ENCODE measurements around the gene GSE1. TPM values are rescaled to one million over a fixed set of nuclear protein-coding genes. Genes with fewer than 3 reads are reported as not detected.

The GSE1 gene
- total RNA-seq, 4 donors from 2014 or later, result 100 to 139 (median 120) TPM

- H3K27ac ChIP-seq, result no peak overlapping the region
- peaks cover 6 to 33% (median 19%) of the 10 kb centered on the region in 4 donors for H3K4me1 ChIP-seq
- in situ Hi-C loops (cut with MboI; ENCODE audit: low pct_ligation_motif_present in 1 of 4, low pct_unique_long_range_greater_than_20kb in 1 of 4, low sequenced_read_pairs in 3 of 4) (no loop called here), intact Hi-C loops (cut with DNase I; ENCODE audit: low total_unique reads) (no loop called here)
- no peaks in the 10 kb centered on the region for H3K36me3 ChIP-seq
- H3K9me3 ChIP-seq, result no peaks in the 10 kb centered on the region
- no peaks in the 10 kb centered on the region for H3K27me3 ChIP-seq
- H3K4me3 ChIP-seq, result no peak overlapping the region
- TF ChIP-seq CTCF (IDR thresholded peaks at IDR 0.05) (no peak), POLR2AphosphoS5 (IDR thresholded peaks at IDR 0.05) (no peak), POLR2A (IDR thresholded peaks at IDR 0.05) (no peak), EP300 (IDR thresholded peaks at IDR 0.05; ENCODE audit: low read depth) (no peak)
- 37 to 100% methylated on average over 1 to 7 of the region's 7 CpGs for whole genome bisulfite sequencing, 2 donors (ENCODE audit: low coverage in 1 of 2)
- no peak for DNase-seq
Measured at GRCh38 chr16:85690469-85691064, 77.4 kb downstream of the GSE1 start.

DNA sequence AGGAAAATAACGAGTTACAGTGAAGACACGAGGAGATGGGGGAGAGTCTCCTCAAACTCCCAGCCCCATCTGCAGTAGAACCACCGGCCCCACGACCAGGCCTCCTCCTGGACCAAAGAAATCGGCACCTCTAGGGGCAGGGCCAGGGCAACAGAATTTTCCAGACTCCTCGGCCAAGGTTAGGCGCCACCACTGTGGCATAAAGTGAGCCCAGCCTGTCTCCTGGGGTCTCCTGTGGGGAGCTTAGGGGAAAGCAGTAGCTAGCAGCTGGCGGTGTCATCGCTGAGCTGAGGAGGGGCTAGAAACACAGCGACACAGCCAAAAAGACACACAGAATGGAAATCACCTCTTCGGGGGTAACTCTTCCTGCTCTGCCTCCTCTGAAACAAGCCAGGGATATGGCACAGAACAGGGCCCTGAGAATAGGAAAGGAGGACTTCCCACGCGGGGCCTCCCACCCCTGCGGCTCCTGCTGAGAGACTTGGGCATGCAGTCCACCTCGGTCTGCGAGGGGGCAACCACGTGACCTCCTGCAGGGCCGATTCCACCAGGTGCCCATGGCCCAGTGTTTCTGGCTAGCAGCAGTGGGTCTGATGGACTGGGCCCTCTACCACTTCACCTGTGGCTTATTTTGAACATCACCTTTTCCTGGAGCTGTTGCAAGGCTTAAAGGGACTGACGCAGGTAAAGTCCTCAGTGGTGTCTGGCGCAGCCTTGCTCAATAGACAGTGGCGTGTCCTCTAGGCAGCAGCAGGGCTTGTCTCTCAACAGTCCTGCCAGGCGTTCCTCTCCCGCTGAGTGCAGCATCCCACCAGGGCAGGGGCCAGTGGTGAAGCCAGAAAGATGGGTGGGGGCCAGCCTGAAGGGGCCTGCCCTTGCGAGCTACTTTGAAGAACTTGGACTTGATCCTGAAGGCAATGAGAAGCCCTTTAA is 82.3 kb downstream of the GSE1 start:
- intact Hi-C loops (cut with DNase I; ENCODE audit: low total_unique reads) (no loop called here), in situ Hi-C loops (cut with MboI; ENCODE audit: low pct_ligation_motif_present in 1 of 4, low pct_unique_long_range_greater_than_20kb in 1 of 4, low sequenced_read_pairs in 3 of 4) (no loop called here)
- WGBS, 2 donors (ENCODE audit: low coverage in 1 of 2), result 77% methylated on average over 24 of the region's 24 CpGs; no CpG with 5 or more reads in 1 of the 2 donors
- DNase-seq, result no peak
- Histone ChIP-seq H3K36me3 (no peaks in the 10 kb centered on the region), H3K4me3 (no peak overlapping the region), H3K27me3 (peaks cover 8% of the 10 kb centered on the region), H3K9me3 (no peaks in the 10 kb centered on the region), H3K27ac (no peak overlapping the region), H3K4me1 (peaks cover 0 to 6% (median 2%) of the 10 kb centered on the region in 4 donors)
- TF ChIP-seq POLR2AphosphoS5 (IDR thresholded peaks at IDR 0.05), result no peak
- TF ChIP-seq EP300 (IDR thresholded peaks at IDR 0.05; ENCODE audit: low read depth), result no peak
- TF ChIP-seq POLR2A (IDR thresholded peaks at IDR 0.05), result no peak
- no peak for TF ChIP-seq CTCF (IDR thresholded peaks at IDR 0.05)

- H3K27ac ChIP-seq, result no peak overlapping the region
- intact Hi-C loops (cut with DNase I; ENCODE audit: low total_unique reads), result no loop called here
- H3K9me3 ChIP-seq, result no peaks in the 10 kb centered on the region
- no peaks in the 10 kb centered on the region for H3K36me3 ChIP-seq
- H3K4me3 ChIP-seq, result no peak overlapping the region
- TF ChIP-seq POLR2AphosphoS5 (IDR thresholded peaks at IDR 0.05), result no peak
- no peak for TF ChIP-seq EP300 (IDR thresholded peaks at IDR 0.05; ENCODE audit: low read depth)
- TF ChIP-seq POLR2A (IDR thresholded peaks at IDR 0.05), result no peak
- no peak for TF ChIP-seq CTCF (IDR thresholded peaks at IDR 0.05)
- peaks cover 0 to 6% (median 2%) of the 10 kb centered on the region in 4 donors for H3K4me1 ChIP-seq
- DNase-seq, result no peak
- H3K27me3 ChIP-seq, result peaks cover 8% of the 10 kb centered on the region
- in situ Hi-C loops (cut with MboI; ENCODE audit: low pct_ligation_motif_present in 1 of 4, low pct_unique_long_range_greater_than_20kb in 1 of 4, low sequenced_read_pairs in 3 of 4), result no loop called here
- WGBS, 2 donors (ENCODE audit: low coverage in 1 of 2), result 71 to 84% methylated on average over 3 to 16 of the region's 16 CpGs
Measured at GRCh38 chr16:85696781-85697180, 83.7 kb downstream of the GSE1 start.

DNA sequence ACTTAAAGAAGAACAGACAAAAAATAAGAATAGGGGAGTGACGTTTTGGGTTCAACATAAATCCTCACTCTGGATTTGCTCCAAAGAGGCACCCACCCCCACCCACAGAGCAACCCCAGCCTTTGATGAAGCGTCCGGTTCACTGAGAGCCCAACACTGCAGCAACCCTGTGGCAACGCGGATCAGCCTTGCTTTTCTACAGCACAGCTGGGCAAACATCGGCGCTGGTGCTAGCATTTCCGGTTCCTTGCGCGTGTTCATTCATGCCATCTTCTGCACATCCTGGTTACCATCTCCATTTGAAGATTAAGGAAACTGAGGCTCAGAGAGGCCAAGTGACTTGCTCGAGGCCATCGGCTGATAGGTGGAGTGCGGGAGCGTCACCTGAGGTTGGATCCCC is 84.3 kb downstream of the GSE1 start:
- 60 to 68% methylated on average over 6 to 14 of the region's 14 CpGs for WGBS, 2 donors (ENCODE audit: low coverage in 1 of 2)
- in situ Hi-C loops (cut with MboI; ENCODE audit: low pct_ligation_motif_present in 1 of 4, low pct_unique_long_range_greater_than_20kb in 1 of 4, low sequenced_read_pairs in 3 of 4), result no loop called here

More for the DNA sequence above, 84.3 kb downstream of the GSE1 start:
- intact Hi-C loops (cut with DNase I; ENCODE audit: low total_unique reads), result no loop called here
- Histone ChIP-seq H3K27me3 (peaks cover 8% of the 10 kb centered on the region), H3K36me3 (no peaks in the 10 kb centered on the region), H3K4me1 (peaks cover 0 to 4% (median under 1%) of the 10 kb centered on the region in 4 donors), H3K9me3 (no peaks in the 10 kb centered on the region), H3K4me3 (no peak overlapping the region), H3K27ac (no peak overlapping the region)
- TF ChIP-seq POLR2A (IDR thresholded peaks at IDR 0.05) (no peak), POLR2AphosphoS5 (IDR thresholded peaks at IDR 0.05) (no peak), CTCF (IDR thresholded peaks at IDR 0.05) (no peak), EP300 (IDR thresholded peaks at IDR 0.05; ENCODE audit: low read depth) (no peak)
- no peak for DNase-seq
